ENCODE results near the gene LONP1. TPM values are rescaled to one million over a fixed set of nuclear protein-coding genes. Genes with fewer than 3 reads are reported as not detected.

The LONP1 gene
- total and polyA plus RNA-seq, 2 experiments from 2014 or later = 110 to 151 TPM

GRCh38 chr19:5678071-5678718 is 41.8 kb downstream of the LONP1 start:
- H3K9me3 ChIP-seq (ENCODE audit: low read depth) = no peaks in the 10 kb centered on the region
- H3K4me1 ChIP-seq (ENCODE audit: low read depth) = peaks cover 24% of the 10 kb centered on the region
- no peaks in the 10 kb centered on the region for H3K27me3 ChIP-seq
- peak overlapping the region; percentile 1 for H3K27ac ChIP-seq
- H3K36me3 ChIP-seq = no peaks in the 10 kb centered on the region
- TF ChIP-seq CTCF (IDR thresholded peaks at IDR 0.05; ENCODE audit: low read depth, low read length) = no peak
- no peak for DNase-seq (ENCODE audit: low read depth in 1 of 2, low spot score in 1 of 2)
- no peak overlapping the region for H3K4me3 ChIP-seq

GRCh38 chr19:5677580-5677979 is 42.4 kb downstream of the LONP1 start:
- no peak for TF ChIP-seq CTCF (IDR thresholded peaks at IDR 0.05; ENCODE audit: low read depth, low read length)
- Histone ChIP-seq H3K4me1 (ENCODE audit: low read depth) (peaks cover 24% of the 10 kb centered on the region), H3K4me3 (no peak overlapping the region), H3K27me3 (no peaks in the 10 kb centered on the region), H3K27ac (peak overlapping the region; percentile 1), H3K36me3 (no peaks in the 10 kb centered on the region), H3K9me3 (ENCODE audit: low read depth) (no peaks in the 10 kb centered on the region)
- no peak for DNase-seq (ENCODE audit: low read depth in 1 of 2, low spot score in 1 of 2)

GRCh38 chr19:5677136-5677535 is 42.8 kb downstream of the LONP1 start:
- H3K4me1 ChIP-seq (ENCODE audit: low read depth) = peaks cover 24% of the 10 kb centered on the region
- no peak for TF ChIP-seq CTCF (IDR thresholded peaks at IDR 0.05; ENCODE audit: low read depth, low read length)
- H3K9me3 ChIP-seq (ENCODE audit: low read depth) = no peaks in the 10 kb centered on the region
- H3K4me3 ChIP-seq = no peak overlapping the region
- H3K36me3 ChIP-seq = no peaks in the 10 kb centered on the region
- no peak for DNase-seq (ENCODE audit: low read depth in 1 of 2, low spot score in 1 of 2)
- no peaks in the 10 kb centered on the region for H3K27me3 ChIP-seq
- H3K27ac ChIP-seq = no peak overlapping the region

- Histone ChIP-seq H3K27ac (peak overlapping the region; percentile 82), H3K36me3 (no peaks in the 10 kb centered on the region), H3K4me3 (no peak overlapping the region), H3K27me3 (no peaks in the 10 kb centered on the region), H3K4me1 (ENCODE audit: low read depth) (peaks cover 24% of the 10 kb centered on the region), H3K9me3 (ENCODE audit: low read depth) (no peaks in the 10 kb centered on the region)
- DNase-seq (ENCODE audit: low read depth in 1 of 2, low spot score in 1 of 2) = no peak
- no peak for TF ChIP-seq CTCF (IDR thresholded peaks at IDR 0.05; ENCODE audit: low read depth, low read length)
Measured at GRCh38 chr19:5676772-5677105, 43.2 kb downstream of the LONP1 start.

GRCh38 chr19:5676105-5676771 is 43.7 kb downstream of the LONP1 start:
- Histone ChIP-seq H3K4me1 (ENCODE audit: low read depth) (peaks cover 24% of the 10 kb centered on the region), H3K4me3 (no peak overlapping the region), H3K9me3 (ENCODE audit: low read depth) (no peaks in the 10 kb centered on the region), H3K27ac (peak overlapping the region; percentile 82), H3K27me3 (no peaks in the 10 kb centered on the region), H3K36me3 (no peaks in the 10 kb centered on the region)
- no peak for DNase-seq (ENCODE audit: low read depth in 1 of 2, low spot score in 1 of 2)
- TF ChIP-seq CTCF (IDR thresholded peaks at IDR 0.05; ENCODE audit: low read depth, low read length) = no peak
